ENCODE data around the gene HPX.
"Not testable (repeated sequence)": the region's sequence is repeated elsewhere in the genome, so short reads cannot be mapped to it uniquely, and the experiment has no call there.

The HPX gene

DNA sequence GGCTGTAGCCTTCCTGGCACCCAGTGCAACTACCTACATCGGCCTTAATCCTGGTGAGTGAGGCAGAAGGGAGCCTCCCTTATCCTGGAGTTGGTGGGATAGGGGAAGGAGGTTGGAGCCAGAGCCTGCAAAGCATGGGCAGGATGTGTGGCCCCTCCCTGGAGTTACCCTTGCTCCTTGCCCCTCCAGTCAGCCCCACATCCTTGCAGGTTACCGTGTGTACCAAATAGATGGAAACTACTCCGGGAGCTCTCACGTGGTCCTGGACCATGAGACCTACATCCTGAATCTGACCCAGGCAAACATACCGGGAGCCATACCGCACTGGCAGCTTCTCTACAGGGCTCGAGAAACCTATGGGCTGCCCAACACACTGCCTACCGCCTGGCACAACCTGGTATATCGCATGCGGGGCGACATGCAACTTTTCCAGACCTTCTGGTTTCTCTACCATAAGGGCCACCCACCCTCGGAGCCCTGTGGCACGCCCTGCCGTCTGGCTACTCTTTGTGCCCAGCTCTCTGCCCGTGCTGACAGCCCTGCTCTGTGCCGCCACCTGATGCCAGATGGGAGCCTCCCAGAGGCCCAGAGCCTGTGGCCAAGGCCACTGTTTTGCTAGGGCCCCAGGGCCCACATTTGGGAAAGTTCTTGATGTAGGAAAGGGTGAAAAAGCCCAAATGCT is 46.7 kb downstream of the HPX start:
- Histone ChIP-seq H3K4me3 (ENCODE audit: low read length in 2 of 2) (no peak overlapping the region), H3K9ac (ENCODE audit: low read depth in 1 of 2, low read length in 2 of 2) (no peak overlapping the region), H3K9me3 (ENCODE audit: control insufficient read depth in 2 of 2, low read length in 2 of 2) (no peaks in the 10 kb centered on the region), H3K27ac (ENCODE audit: low read depth in 2 of 2, low read length in 2 of 2) (no peak overlapping the region), H3K27me3 (ENCODE audit: control insufficient read depth in 2 of 2, insufficient read depth in 2 of 2, low read length in 2 of 2) (no peaks in the 10 kb centered on the region), H3K4me1 (ENCODE audit: control insufficient read depth in 2 of 2, insufficient read depth in 2 of 2, low read length in 2 of 2) (peaks cover 12 to 14% of the 10 kb centered on the region in 2 donors), H3K36me3 (ENCODE audit: control insufficient read depth in 2 of 2, insufficient read depth in 2 of 2, low read length in 2 of 2) (peaks cover 2 to 4% of the 10 kb centered on the region in 2 donors)

DNA sequence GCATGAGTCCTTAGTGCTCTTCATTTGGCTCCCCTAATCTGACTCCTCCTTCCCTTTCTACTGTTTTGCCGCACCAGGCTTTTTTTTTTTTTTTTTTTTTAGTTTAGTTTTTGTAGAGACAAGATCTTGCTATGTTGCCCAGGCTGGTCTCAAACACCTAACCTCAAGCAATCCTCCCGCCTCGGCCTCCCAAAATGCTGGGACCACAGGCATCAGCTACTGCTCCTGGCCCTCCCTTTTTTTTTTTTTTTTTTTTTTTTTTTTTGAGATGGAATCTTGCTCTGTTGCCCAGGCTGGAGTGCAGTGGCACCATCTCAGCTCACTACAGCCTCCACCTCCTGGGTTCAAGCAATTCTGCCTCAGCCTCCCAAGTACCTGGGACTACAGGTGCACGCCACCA is 48.5 kb downstream of the HPX start:
- H3K9me3 ChIP-seq (ENCODE audit: control insufficient read depth in 2 of 2, low read length in 2 of 2); H3K27me3 ChIP-seq (ENCODE audit: control insufficient read depth in 2 of 2, insufficient read depth in 2 of 2, low read length in 2 of 2); H3K27ac ChIP-seq (ENCODE audit: low read depth in 2 of 2, low read length in 2 of 2); H3K9ac ChIP-seq (ENCODE audit: low read depth in 1 of 2, low read length in 2 of 2); H3K36me3 ChIP-seq (ENCODE audit: control insufficient read depth in 2 of 2, insufficient read depth in 2 of 2, low read length in 2 of 2); H3K4me3 ChIP-seq (ENCODE audit: low read length in 2 of 2): not testable (repeated sequence)
- peaks cover 21 to 31% of the 10 kb centered on the region in 2 donors for H3K4me1 ChIP-seq (ENCODE audit: control insufficient read depth in 2 of 2, insufficient read depth in 2 of 2, low read length in 2 of 2)

DNA sequence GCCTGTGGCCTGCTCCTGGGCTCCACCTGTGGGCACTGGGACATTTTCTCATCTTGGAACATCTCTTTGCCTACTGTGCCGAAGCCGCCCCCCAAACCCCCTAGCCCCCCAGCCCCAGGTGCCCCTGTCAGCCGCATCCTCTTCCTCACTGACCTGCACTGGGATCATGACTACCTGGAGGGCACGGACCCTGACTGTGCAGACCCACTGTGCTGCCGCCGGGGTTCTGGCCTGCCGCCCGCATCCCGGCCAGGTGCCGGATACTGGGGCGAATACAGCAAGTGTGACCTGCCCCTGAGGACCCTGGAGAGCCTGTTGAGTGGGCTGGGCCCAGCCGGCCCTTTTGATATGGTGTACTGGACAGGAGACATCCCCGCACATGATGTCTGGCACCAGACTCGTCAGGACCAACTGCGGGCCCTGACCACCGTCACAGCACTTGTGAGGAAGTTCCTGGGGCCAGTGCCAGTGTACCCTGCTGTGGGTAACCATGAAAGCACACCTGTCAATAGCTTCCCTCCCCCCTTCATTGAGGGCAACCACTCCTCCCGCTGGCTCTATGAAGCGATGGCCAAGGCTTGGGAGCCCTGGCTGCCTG is 49.2 kb downstream of the HPX start:
- Histone ChIP-seq H3K27me3 (ENCODE audit: control insufficient read depth in 2 of 2, insufficient read depth in 2 of 2, low read length in 2 of 2) (no peaks in the 10 kb centered on the region), H3K4me3 (ENCODE audit: low read length in 2 of 2) (peak overlapping the region; percentile 79 to 90), H3K27ac (ENCODE audit: low read depth in 2 of 2, low read length in 2 of 2) (no peak overlapping the region), H3K9ac (ENCODE audit: low read depth in 1 of 2, low read length in 2 of 2) (no peak overlapping the region), H3K9me3 (ENCODE audit: control insufficient read depth in 2 of 2, low read length in 2 of 2) (no peaks in the 10 kb centered on the region), H3K4me1 (ENCODE audit: control insufficient read depth in 2 of 2, insufficient read depth in 2 of 2, low read length in 2 of 2) (peaks cover 21 to 31% of the 10 kb centered on the region in 2 donors), H3K36me3 (ENCODE audit: control insufficient read depth in 2 of 2, insufficient read depth in 2 of 2, low read length in 2 of 2) (peaks cover 2% of the 10 kb centered on the region in 2 donors)

DNA sequence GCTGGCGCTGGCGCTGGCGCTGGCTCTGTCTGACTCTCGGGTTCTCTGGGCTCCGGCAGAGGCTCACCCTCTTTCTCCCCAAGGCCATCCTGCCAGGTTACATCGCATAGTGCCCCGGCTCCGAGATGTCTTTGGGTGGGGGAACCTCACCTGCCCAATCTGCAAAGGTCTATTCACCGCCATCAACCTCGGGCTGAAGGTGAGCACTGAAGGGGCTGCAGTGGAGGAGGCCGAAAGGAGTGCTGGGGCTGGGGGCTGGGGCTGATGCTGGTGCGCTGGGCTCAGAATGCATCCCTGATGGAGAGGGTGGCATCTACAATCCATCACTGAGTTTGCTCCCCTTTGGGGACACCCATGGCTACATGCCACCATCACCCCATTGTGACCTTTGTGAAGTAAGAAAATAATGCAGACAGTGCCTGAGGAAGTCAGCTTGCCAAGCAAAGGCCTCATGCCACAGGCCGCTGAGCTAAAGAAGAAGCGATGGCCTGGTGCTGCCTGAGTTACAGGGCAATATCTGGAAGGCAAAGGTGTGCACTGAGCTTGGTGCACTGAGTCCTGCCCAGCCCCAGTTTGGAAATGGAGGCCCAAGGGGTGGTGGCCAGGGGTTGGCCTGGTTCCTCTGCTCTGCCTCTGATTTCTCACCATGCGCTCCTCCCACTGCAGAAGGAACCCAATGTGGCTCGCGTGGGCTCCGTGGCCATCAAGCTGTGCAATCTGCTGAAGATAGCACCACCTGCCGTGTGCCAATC is 49.9 kb downstream of the HPX start:
- Histone ChIP-seq H3K27ac (ENCODE audit: low read depth in 2 of 2, low read length in 2 of 2) (peak overlapping the region; percentile 93 to 97), H3K27me3 (ENCODE audit: control insufficient read depth in 2 of 2, insufficient read depth in 2 of 2, low read length in 2 of 2) (no peaks in the 10 kb centered on the region), H3K4me1 (ENCODE audit: control insufficient read depth in 2 of 2, insufficient read depth in 2 of 2, low read length in 2 of 2) (peaks cover 21 to 31% of the 10 kb centered on the region in 2 donors), H3K9me3 (ENCODE audit: control insufficient read depth in 2 of 2, low read length in 2 of 2) (no peaks in the 10 kb centered on the region), H3K9ac (ENCODE audit: low read depth in 1 of 2, low read length in 2 of 2) (peak overlapping the region; percentile 81 to 89), H3K4me3 (ENCODE audit: low read length in 2 of 2) (peak overlapping the region; percentile 79 to 90), H3K36me3 (ENCODE audit: control insufficient read depth in 2 of 2, insufficient read depth in 2 of 2, low read length in 2 of 2) (peaks cover 2% of the 10 kb centered on the region in 2 donors)

DNA sequence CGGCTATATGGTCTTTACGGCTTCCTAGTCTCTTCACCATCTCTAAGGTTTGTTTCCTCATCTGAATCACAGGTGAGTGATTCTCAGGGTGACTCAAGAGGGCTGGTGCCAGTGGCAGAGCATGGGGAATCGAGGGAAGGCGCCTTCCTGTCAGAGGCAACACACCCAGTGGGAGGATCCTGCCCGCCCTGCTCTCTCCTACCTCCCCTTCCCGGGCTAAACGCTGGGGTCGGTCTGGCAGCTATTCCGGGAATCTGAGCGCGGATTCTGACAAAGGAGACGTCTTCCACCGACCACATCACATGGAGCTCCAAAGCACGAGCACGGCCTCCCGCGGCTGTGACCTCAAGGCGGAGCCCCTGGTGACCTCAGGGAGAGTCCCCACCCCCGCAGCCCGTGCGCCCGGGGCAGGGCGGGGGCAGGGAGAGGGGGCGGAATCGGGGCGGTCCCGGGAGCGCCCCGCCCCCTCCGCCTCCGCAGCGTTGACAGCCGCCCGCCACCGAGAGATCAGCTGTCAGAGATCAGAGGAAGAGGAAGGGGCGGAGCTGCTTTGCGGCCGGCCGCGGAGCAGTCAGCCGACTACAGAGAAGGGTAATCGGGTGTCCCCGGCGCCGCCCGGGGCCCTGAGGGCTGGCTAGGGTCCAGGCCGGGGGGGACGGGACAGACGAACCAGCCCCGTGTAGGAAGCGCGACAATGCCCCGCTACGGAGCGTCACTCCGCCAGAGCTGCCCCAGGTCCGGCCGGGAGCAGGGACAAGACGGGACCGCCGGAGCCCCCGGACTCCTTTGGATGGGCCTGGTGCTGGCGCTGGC is 50.7 kb downstream of the HPX start, which contains the start of gene SMPD1:
Gene SMPD1, plus strand, starts transcription at position 570 of the 813 bp plus-strand sequence. Its CDS starts 125 bp downstream, at position 695.
- Histone ChIP-seq H3K27me3 (ENCODE audit: control insufficient read depth in 2 of 2, insufficient read depth in 2 of 2, low read length in 2 of 2) (no peaks in the 10 kb centered on the region), H3K27ac (ENCODE audit: low read depth in 2 of 2, low read length in 2 of 2) (peak within 1 kb of the TSS; percentile 93 to 97), H3K9me3 (ENCODE audit: control insufficient read depth in 2 of 2, low read length in 2 of 2) (no peaks in the 10 kb centered on the region), H3K4me1 (ENCODE audit: control insufficient read depth in 2 of 2, insufficient read depth in 2 of 2, low read length in 2 of 2) (peaks cover 21 to 31% of the 10 kb centered on the region in 2 donors), H3K36me3 (ENCODE audit: control insufficient read depth in 2 of 2, insufficient read depth in 2 of 2, low read length in 2 of 2) (peaks cover 2% of the 10 kb centered on the region in 2 donors), H3K9ac (ENCODE audit: low read depth in 1 of 2, low read length in 2 of 2) (peak within 1 kb of the TSS; percentile 82 to 89), H3K4me3 (ENCODE audit: low read length in 2 of 2) (peak within 1 kb of the TSS; percentile 79 to 90)

DNA sequence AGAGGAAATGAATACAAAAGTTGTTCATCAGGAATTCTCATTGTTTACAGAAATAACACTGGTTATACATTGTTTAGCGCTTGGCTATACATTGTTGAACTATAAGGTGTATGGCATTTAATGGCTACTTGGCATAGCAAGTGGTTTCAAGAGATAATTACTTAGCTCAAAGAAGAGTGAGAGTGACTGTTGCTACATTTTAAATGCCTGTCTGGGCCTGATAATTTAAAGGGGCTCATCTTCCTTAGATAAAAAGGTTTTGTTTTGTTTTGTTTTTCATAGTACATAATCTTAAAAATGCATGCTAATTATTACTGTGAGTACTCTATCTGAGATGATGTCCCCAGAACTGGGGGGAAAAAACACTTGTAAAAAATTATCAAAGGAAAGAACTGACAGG is 52.0 kb downstream of the HPX start:
- no peaks in the 10 kb centered on the region for H3K9me3 ChIP-seq (ENCODE audit: control insufficient read depth in 2 of 2, low read length in 2 of 2)
- peaks cover 2% of the 10 kb centered on the region in 2 donors for H3K36me3 ChIP-seq (ENCODE audit: control insufficient read depth in 2 of 2, insufficient read depth in 2 of 2, low read length in 2 of 2)
- H3K27ac ChIP-seq (ENCODE audit: low read depth in 2 of 2, low read length in 2 of 2) = peak overlapping the region; percentile 93 to 97
- no peaks in the 10 kb centered on the region for H3K27me3 ChIP-seq (ENCODE audit: control insufficient read depth in 2 of 2, insufficient read depth in 2 of 2, low read length in 2 of 2)
- peak overlapping the region in 1 of 2 donors; percentile 79 for H3K4me3 ChIP-seq (ENCODE audit: low read length in 2 of 2)
- H3K9ac ChIP-seq (ENCODE audit: low read depth in 1 of 2, low read length in 2 of 2) = no peak overlapping the region
- peaks cover 21 to 31% of the 10 kb centered on the region in 2 donors for H3K4me1 ChIP-seq (ENCODE audit: control insufficient read depth in 2 of 2, insufficient read depth in 2 of 2, low read length in 2 of 2)

DNA sequence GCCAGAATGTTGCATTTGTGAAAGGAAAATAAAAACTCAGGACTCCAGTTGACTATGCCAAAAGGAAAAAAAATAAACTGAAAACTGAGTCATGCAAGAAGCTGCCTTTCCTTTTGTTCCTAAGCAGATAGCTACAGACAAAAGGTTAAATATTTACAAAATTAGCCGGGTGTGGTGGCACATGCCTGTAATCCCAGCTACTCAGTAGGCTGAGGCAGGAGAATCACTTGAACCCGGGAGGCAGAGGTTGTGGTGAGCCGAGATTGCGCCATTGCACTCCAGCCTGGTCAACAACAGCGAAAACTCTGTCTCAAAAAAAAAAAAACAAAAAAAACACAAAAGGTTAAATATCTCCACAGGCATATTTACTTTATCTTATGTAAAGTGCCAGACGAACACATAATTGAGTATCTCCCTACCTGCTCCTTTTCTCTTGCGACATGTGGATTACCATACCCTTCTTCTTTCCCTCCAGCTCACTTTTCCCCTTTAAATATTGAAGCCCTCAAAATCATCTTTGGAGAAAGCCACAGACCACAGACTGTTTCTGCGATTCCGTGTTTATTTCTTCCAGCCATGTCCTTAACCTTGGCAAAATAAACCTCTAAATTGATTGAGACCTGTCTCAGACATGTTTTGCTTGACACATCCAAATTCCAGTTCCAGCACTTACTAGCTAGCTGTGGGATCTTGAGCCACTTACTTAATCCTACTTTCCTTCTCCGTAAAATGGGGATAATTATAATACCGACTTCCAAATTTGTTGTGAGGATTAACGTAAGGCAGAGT is 52.8 kb downstream of the HPX start:
- peak overlapping the region; percentile 53 to 97 for H3K27ac ChIP-seq (ENCODE audit: low read depth in 2 of 2, low read length in 2 of 2)

DNA sequence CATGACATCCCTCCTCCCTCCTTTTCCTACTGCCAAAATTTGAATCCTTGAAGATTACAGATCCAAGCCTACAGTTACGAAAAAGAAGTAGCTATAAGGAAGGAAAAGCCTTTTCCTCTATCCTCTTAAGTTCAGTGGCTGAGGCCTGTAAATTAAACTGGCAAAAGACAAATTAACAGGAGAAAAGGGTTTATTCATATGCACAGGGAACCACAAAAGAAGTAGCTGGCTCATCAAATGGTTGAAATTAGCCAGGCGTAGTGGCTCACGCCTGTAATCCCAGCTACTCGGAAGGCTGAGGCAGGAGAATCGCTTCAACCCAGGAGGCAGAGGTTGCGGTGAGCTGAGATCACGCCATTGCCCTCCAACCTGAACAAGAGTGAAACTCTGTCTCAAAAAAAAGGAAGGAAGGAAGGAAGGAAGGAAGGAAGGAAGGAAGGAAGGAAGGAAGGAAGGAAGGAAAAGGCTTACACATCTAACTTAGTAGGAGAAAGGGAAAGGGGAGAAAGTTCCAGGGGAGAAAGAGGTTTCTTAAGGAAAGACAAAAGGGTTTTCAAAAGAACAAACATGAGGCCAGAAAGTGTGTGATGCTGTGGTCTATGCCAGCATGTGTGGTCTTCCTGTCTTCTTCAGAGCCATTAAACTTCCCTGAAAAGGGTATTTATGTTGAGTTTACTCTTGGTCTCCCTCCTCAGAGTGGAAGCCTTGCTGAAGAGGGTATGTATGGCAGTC is 55.6 kb downstream of the HPX start:
- Histone ChIP-seq H3K27me3 (ENCODE audit: control insufficient read depth in 2 of 2, insufficient read depth in 2 of 2, low read length in 2 of 2) (no peaks in the 10 kb centered on the region), H3K36me3 (ENCODE audit: control insufficient read depth in 2 of 2, insufficient read depth in 2 of 2, low read length in 2 of 2) (no peaks in the 10 kb centered on the region), H3K27ac (ENCODE audit: low read depth in 2 of 2, low read length in 2 of 2) (no peak overlapping the region), H3K9me3 (ENCODE audit: control insufficient read depth in 2 of 2, low read length in 2 of 2) (no peaks in the 10 kb centered on the region), H3K9ac (ENCODE audit: low read depth in 1 of 2, low read length in 2 of 2) (no peak overlapping the region), H3K4me3 (ENCODE audit: low read length in 2 of 2) (no peak overlapping the region), H3K4me1 (ENCODE audit: control insufficient read depth in 2 of 2, insufficient read depth in 2 of 2, low read length in 2 of 2) (peaks cover 16 to 26% of the 10 kb centered on the region in 2 donors)

More for the DNA sequence above, 52.8 kb downstream of the HPX start:
- Histone ChIP-seq H3K4me3 (ENCODE audit: low read length in 2 of 2) (peak overlapping the region in 1 of 2 donors; percentile 2), H3K36me3 (ENCODE audit: control insufficient read depth in 2 of 2, insufficient read depth in 2 of 2, low read length in 2 of 2) (peaks cover 0 to 2% of the 10 kb centered on the region in 2 donors), H3K4me1 (ENCODE audit: control insufficient read depth in 2 of 2, insufficient read depth in 2 of 2, low read length in 2 of 2) (peaks cover 21 to 34% of the 10 kb centered on the region in 2 donors), H3K9ac (ENCODE audit: low read depth in 1 of 2, low read length in 2 of 2) (peak overlapping the region in 1 of 2 donors; percentile 24), H3K27me3 (ENCODE audit: control insufficient read depth in 2 of 2, insufficient read depth in 2 of 2, low read length in 2 of 2) (no peaks in the 10 kb centered on the region), H3K9me3 (ENCODE audit: control insufficient read depth in 2 of 2, low read length in 2 of 2) (no peaks in the 10 kb centered on the region)
